Measurements from ENCODE around the gene TXNL4B.

- no peak for TF ChIP-seq MAX (IDR thresholded peaks at IDR 0.05; ENCODE audit: low read depth, low read length)
- TF ChIP-seq CTCF (IDR thresholded peaks at IDR 0.05; ENCODE audit: low read depth, low read length): no peak
- TF ChIP-seq POLR2A (IDR thresholded peaks at IDR 0.05; ENCODE audit: extremely low read depth, insufficient read length): no peak
- TF ChIP-seq MYC (IDR thresholded peaks at IDR 0.05; ENCODE audit: low read depth, low read length): no peak
Observed at GRCh38 chr16:72111657-72112451, 18.4 kb upstream of the TXNL4B start.
